ENCODE results near the gene PDGFD.

DNA sequence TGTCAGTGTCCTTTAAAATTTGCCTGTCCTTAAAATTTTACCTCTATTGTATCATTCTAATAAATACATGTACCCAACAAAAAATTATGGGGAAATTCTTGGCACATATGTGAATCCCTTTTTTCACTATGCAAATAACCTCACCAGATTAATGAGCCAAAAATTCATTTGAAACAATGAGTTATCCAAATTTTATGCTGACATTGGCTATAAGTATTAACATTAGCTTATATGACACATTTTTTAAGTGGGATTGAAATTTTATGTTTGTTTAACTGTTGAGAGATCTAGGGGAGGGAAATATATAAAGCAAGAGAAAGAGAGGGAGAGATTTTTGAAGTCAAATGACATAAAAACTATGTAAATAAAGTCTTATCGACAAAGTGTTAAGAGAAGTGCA lies 11.8 kb upstream of the PDGFD start:
- no peak for TF ChIP-seq CTCF (conservative IDR thresholded peaks at IDR 0.05 in 1 of 2, IDR thresholded peaks at IDR 0.05 in 1 of 2; ENCODE audit: low read depth in 1 of 2, low read length in 2 of 2)
- no peak for TF ChIP-seq EZH2 (IDR thresholded peaks at IDR 0.05; ENCODE audit: low read length, missing control alignments)
